DND-41 (cell line): Measurements from ENCODE around the gene ADRA1B.

ENCODE experiments used
- CTCF ChIP-seq: IDR thresholded peaks from 2 replicates; pipeline ENCODE4 v1.5.1; 2012; ENCODE audit warnings: borderline replicate concordance, low read length, moderate library complexity, mild to moderate bottlenecking; ENCODE audit not compliant: poor library complexity, severe bottlenecking; ENCODE audit errors: extremely low read depth
- EZH2 ChIP-seq: IDR thresholded peaks from 3 replicates; pipeline ENCODE4 v1.6.1; 2012; ENCODE audit warnings: borderline replicate concordance, low read depth, mild to moderate bottlenecking, moderate library complexity, low read length, inconsistent platforms; ENCODE audit not compliant: severe bottlenecking

DNA sequence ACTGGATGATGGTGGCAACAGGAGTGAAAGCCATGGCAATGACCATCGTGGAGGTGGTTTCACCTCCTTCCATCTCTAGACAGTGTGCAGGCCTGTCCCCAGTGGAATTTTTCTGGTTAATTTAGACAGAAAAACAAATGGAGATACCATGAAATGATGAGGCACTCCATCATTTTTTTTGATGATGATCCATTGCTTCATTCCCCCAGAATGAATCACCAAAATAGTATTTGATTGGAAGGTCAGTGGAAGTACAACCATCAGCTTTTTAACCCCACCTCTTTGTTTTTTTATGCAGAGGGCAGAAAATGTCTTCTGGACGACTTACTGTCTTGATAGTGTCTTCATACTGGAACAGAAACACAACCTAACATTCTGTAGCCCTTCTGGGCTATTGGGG is 42.6 kb upstream of the ADRA1B start:
- TF ChIP-seq CTCF (no peak), EZH2 (no peak)
